Adrenal gland (tissue), 12 donors: ENCODE data around the gene HAGH. TPM values are rescaled to one million over a fixed set of nuclear protein-coding genes. Genes with fewer than 3 reads are reported as not detected.

Experiments
- DNase-seq, 7 donors: peaks; one replicate each; pipeline ENCODE4 v3.0.0-alpha.2; 2019 to 2020
- H3K27ac ChIP-seq, 5 donors: fragments of 200-600 bp; sonication (generic) in 4 of 5; 1 replicate in 3 of 5; 2 replicates in 2 of 5; pipeline versions ENCODE4 v1.5.1 to v1.8.0; 2016 to 2020; ENCODE audit warnings: mild to moderate bottlenecking in 1 of 5
- H3K27me3 ChIP-seq: fragments of 200-600 bp; 2 replicates; pipeline ENCODE4 v1.8.0; 2021
- H3K36me3 ChIP-seq, 2 donors: fragments of 200-600 bp; replicated peaks in 1 of 2; 1 replicate in 1 of 2; 2 replicates in 1 of 2; pipeline versions ENCODE4 v1.5.1 to v1.8.0; 2018 to 2022
- H3K4me1 ChIP-seq, 2 donors: fragments of 200-600 bp; replicated peaks in 1 of 2; 1 replicate in 1 of 2; 2 replicates in 1 of 2; pipeline versions ENCODE4 v1.5.1 to v1.8.0; 2018 to 2021
- H3K4me3 ChIP-seq, 4 donors: fragments of 200-600 bp; sonication (generic) in 3 of 4; one replicate each; pipeline ENCODE4 v1.5.1; 2016 to 2018
- H3K9me3 ChIP-seq, 3 donors: fragments of 200-600 bp; sonication (generic) in 1 of 3; replicated peaks in 1 of 3; 1 replicate in 2 of 3; 2 replicates in 1 of 3; pipeline versions ENCODE4 v1.5.1 to v1.8.0; 2016 to 2021
- POLR2A ChIP-seq, 2 donors: fragments of 450-650 bp; IDR thresholded peaks; one replicate each; pipeline ENCODE4 v1.6.1; 2017; ENCODE audit warnings: antibody characterized with exemption in 2 of 2, mild to moderate bottlenecking in 2 of 2, moderate library complexity in 1 of 2
- WGBS, 4 donors: extraction: QIAGEN DNeasy Blood & Tissue Kit in 2 of 4; methylation state at CpG; one replicate each; pipeline versions ENCODE4 v1.1.5 to v1.1.7; 2013 to 2017; 5-methylcytosine and 5-hydroxymethylcytosine counted together
- intact Hi-C, 2 donors: fragments of 100-400 bp; cut with DNase I; formaldehyde crosslinking; loops; one replicate each; pipeline versions ENCODE4 v1.14.1 to v1.15.0; 2022 to 2023
- polyA plus RNA-seq, 3 donors: library from polyadenylated mRNA; stranded (reverse); fragments of 200-250 nt in 2 of 3; fragments of 350-450 nt in 1 of 3; fragmentation: Illumina TruSeq in 1 of 3; extraction: RNeasy Lipid Tissue Mini Kit (QIAGEN cat#74804) in 1 of 3; gene quantifications; one replicate each; pipeline ENCODE4 v1.2.3, GENCODE V29; 2013 to 2014
- total RNA-seq, 9 donors: library from RNA; depleted of rRNA in 4 of 9; stranded (reverse); fragments of >200 nt in 4 of 9; fragments of 120-200 nt in 1 of 9; fragmentation: NEBNext Ultra II Directional in 1 of 9; extraction: Animal tissue kit (Norgen Biotek cat#: 25700) in 1 of 9; gene quantifications; one replicate each; pipeline versions ENCODE4 v1.1.0 to v1.2.4, GENCODE V29; 2013 to 2023
- TF ChIP-seq, protein P1 (sequence below), 6 experiments: fragments of 450-650 bp in 4 of 6; fragments of 200-600 bp in 2 of 6; sonication (generic) in 1 of 6; IDR thresholded peaks; 1 replicate in 5 of 6; 2 replicates in 1 of 6; pipeline versions ENCODE4 v1.5.1 to v1.8.0; 2016 to 2021; ENCODE audit warnings: antibody characterized with exemption in 6 of 6, mild to moderate bottlenecking in 2 of 6, moderate library complexity in 1 of 6
- donor health status: healthy with polysubstance abuse.
- donor health status: Bipolar disorder and iron deficiency.
- donor health status: DM: yes; HTN: yes; CAD: no.
- donor health status: DM: no; HTN: no; CAD: no.
- donor health status: DM: no; HTN: no; CAD: no.
- donor health status: DM: yes; HTN: yes; CAD: no.

HAGH gene
- total and polyA plus RNA-seq, 12 donors: 75.3 to 318 (median 170) TPM

DNA sequence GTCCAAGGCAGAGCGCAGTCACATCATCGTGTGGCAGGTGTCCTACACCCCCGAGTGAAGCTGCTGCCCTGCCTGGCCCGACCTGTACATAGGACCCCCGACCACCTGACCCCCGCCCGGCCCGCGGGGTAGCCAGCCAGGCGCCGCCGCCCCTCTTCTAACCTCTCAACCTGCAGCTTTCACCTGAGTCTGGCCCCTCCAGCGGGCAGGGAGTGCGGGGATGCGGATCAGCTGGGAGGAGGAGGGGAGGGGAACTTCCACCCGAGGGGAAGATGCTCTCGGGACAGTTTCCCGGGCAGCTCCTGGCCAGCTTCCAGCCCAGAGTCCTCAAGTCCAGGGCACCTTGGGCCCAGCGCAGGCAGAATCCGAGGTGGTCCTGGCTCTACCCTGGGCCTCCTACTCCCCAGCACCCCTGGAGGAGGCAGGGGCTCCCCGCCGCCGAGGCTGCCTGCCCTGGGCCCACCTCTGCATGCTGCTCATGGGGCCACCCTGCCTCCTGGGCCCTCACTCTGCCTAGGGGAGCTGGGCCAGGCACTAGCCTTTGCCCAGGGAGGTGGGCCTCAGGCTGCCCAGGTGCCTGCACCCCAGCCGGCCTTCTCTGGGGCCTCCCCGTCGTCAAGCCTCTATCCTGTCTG lies 57.7 kb downstream of the HAGH start:
- H3K27me3 ChIP-seq: no peaks in the 10 kb centered on the region
- WGBS, 4 donors: 73 to 90% (median 76%) methylated on average over 12 to 26 of the region's 26 CpGs
- H3K9me3 ChIP-seq: no peaks in the 10 kb centered on the region
- peaks cover 15 to 25% of the 10 kb centered on the region in 2 donors for H3K4me1 ChIP-seq
- H3K27ac ChIP-seq: peak overlapping the region in 2 of 5 donors; percentile 92 to 93
- peak in 3 of 7 donors; percentile 41 to 70 (median 46) for DNase-seq
- intact Hi-C loops: no loop called here
- peaks cover 0 to 55% of the 10 kb centered on the region in 2 donors for H3K36me3 ChIP-seq
- TF ChIP-seq, protein P1, sequence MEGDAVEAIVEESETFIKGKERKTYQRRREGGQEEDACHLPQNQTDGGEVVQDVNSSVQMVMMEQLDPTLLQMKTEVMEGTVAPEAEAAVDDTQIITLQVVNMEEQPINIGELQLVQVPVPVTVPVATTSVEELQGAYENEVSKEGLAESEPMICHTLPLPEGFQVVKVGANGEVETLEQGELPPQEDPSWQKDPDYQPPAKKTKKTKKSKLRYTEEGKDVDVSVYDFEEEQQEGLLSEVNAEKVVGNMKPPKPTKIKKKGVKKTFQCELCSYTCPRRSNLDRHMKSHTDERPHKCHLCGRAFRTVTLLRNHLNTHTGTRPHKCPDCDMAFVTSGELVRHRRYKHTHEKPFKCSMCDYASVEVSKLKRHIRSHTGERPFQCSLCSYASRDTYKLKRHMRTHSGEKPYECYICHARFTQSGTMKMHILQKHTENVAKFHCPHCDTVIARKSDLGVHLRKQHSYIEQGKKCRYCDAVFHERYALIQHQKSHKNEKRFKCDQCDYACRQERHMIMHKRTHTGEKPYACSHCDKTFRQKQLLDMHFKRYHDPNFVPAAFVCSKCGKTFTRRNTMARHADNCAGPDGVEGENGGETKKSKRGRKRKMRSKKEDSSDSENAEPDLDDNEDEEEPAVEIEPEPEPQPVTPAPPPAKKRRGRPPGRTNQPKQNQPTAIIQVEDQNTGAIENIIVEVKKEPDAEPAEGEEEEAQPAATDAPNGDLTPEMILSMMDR (IDR thresholded peaks at IDR 0.05): no peak
- TF ChIP-seq POLR2A (IDR thresholded peaks at IDR 0.05): no peak
- H3K4me3 ChIP-seq: no peak overlapping the region

DNA sequence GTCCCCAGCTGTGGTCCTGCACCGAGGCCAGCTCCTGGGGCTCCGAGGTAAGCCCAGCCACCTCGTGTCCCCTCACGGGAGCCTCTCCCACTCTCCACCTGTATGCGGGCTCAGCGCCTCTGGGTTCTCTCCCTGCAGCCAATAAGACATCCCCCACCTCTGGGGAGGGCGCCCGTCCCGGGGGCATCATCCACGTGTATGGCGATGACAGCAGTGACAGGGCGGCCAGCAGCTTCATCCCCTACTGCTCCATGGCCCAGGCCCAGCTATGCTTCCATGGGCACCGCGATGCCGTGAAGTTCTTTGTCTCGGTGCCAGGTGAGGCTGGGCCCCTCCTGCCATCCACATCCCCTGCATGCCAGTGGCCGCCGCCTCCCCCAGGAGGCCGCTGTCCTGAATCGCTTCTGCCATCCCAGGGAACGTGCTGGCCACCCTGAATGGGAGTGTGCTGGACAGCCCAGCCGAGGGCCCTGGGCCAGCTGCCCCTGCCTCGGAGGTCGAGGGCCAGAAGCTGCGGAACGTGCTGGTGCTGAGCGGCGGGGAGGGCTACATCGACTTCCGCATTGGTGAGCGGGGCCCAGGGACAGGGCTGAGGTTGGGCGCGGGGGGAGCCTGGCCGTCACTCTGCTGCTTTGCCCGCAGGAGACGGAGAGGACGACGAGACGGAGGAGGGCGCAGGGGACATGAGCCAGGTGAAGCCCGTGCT lies 58.4 kb downstream of the HAGH start:
- Histone ChIP-seq H3K4me1 (peaks cover 12 to 22% of the 10 kb centered on the region in 2 donors), H3K27me3 (no peaks in the 10 kb centered on the region), H3K27ac (no peak overlapping the region), H3K36me3 (peaks cover 0 to 59% of the 10 kb centered on the region in 2 donors), H3K9me3 (no peaks in the 10 kb centered on the region), H3K4me3 (no peak overlapping the region)
- 86 to 90% (median 89%) methylated on average over 14 to 41 of the region's 41 CpGs for WGBS, 4 donors
- DNase-seq: no peak
- TF ChIP-seq POLR2A (IDR thresholded peaks at IDR 0.05): no peak
- TF ChIP-seq, protein P1 (IDR thresholded peaks at IDR 0.05): no peak
- intact Hi-C loops: no loop called here

DNA sequence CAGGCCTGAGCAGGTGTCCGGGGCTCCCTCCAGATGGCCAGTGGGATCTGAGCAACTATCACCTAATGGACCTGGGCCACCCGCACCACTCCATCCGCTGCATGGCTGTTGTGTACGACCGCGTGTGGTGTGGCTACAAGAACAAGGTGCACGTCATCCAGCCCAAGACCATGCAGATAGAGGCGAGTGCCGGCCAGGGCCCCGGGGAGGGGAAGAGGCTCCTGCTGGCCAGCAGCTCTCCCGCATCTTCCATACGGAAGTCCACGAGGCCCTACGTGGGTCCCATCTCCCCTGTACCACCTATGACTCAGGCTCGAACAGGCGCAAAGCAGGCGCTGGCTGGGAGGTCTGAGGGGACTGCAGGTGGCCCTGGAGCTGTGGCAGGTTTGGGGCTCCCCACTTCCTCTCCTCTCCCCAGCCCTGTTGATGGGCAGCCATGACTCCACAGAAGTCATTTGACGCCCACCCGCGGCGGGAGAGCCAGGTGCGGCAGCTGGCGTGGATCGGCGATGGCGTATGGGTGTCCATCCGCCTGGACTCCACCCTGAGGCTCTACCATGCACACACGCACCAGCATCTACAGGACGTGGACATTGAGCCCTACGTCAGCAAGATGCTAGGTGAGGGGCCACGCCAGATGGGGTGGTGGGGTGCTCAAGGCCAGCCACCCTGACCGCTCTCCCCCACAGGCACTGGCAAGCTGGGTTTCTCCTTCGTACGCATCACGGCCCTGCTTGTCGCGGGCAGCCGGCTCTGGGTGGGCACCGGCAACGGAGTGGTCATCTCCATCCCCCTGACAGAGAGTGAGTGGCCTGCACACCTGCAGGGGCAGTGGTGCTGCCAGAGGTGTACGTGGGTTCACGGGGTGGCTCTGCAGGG lies 59.3 kb downstream of the HAGH start:
- no peak overlapping the region for H3K4me3 ChIP-seq
- 91 to 98% (median 94%) methylated on average over 13 to 42 of the region's 42 CpGs for WGBS, 4 donors
- no peak overlapping the region for H3K27ac ChIP-seq
- intact Hi-C loops: no loop called here
- peaks cover 0 to 67% of the 10 kb centered on the region in 2 donors for H3K36me3 ChIP-seq
- DNase-seq: no peak
- no peaks in the 10 kb centered on the region for H3K27me3 ChIP-seq
- TF ChIP-seq, protein P1 (IDR thresholded peaks at IDR 0.05): no peak
- TF ChIP-seq POLR2A (IDR thresholded peaks at IDR 0.05): no peak
- H3K9me3 ChIP-seq: no peaks in the 10 kb centered on the region
- peaks cover 10 to 21% of the 10 kb centered on the region in 2 donors for H3K4me1 ChIP-seq

DNA sequence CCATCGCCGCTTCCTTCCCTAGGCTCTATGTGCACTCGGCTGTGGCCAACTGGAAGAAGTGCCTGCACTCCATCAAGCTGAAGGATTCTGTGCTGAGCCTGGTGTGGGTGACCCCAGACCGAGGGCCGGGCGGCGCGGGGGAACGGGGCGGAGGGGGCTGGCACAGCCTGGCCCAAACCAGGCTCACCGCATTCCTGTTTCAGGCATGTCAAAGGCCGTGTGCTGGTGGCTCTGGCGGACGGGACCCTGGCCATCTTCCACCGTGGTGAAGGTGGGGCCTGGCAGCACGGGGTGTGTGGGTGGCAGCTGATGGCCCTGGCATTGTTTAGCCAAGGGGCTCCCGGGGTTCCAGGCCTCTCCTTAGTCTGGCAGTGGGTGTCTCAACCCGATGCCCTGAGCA lies 59.9 kb downstream of the HAGH start:
- no peak for DNase-seq
- TF ChIP-seq POLR2A (IDR thresholded peaks at IDR 0.05): no peak
- TF ChIP-seq, protein P1 (IDR thresholded peaks at IDR 0.05): no peak
- no peaks in the 10 kb centered on the region for H3K27me3 ChIP-seq
- intact Hi-C loops: no loop called here
- H3K4me3 ChIP-seq: no peak overlapping the region
- H3K36me3 ChIP-seq: peaks cover 0 to 74% of the 10 kb centered on the region in 2 donors
- no peaks in the 10 kb centered on the region for H3K9me3 ChIP-seq
- peaks cover 4 to 15% of the 10 kb centered on the region in 2 donors for H3K4me1 ChIP-seq
- WGBS, 4 donors: 92 to 96% (median 92%) methylated on average over 5 to 18 of the region's 18 CpGs; no CpG with 5 or more reads in 1 of the 4 donors
- H3K27ac ChIP-seq: no peak overlapping the region
